ENCODE measurements around the gene MATCAP1. TPM values are rescaled to one million over a fixed set of nuclear protein-coding genes. Genes with fewer than 3 reads are reported as not detected.
A peak's percentile ranks its signal among the peaks of the same experiment; 100 is the strongest.

MATCAP1 gene
- total RNA-seq, 1 experiment from 2014 or later: 16.2 TPM

DNA sequence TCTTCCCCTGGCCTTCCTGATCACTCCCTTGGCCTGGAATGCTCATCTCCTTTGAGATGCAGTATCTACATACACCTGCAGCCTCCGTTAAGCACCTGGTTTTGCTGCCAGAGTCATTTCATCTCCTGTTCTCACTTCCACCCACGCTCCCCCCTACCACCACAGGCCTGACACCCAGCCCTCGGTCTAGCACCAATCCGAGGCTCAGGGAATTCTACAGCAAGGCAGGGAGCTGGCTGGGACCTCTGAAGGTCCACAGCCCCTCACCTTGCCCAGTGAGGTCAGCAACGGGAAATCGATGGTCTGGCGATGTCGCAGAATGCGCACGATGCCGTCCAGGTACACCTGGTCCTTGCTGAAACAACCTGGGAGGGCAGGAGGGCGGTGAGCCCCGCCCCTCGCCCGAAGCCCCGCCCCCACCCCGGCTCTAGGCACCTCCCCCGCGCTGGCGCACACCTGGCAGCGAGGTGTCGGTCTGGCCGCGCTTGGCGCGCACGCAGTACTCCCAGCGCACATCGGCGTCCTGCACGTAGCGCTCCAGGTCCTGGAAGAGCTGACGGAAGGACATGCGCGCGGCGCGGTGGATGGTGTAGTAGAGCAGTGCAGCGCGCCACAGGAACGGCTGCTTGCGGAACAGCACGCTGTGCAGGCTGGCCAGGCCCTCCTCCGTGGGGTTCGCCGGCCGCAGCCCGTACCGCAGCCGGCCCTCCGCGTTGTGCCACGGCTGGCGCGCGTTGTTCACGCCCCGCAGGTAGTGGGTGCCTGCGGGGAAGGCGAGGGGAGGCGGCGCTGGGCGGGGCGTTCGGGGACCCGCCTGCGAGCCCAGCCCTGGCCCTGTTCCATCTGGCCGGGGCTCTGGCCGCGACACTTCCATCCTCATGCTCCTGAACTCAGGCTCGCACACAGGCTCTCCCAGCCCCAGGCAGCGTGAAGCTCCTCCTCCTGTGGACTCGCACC is 5.7 kb downstream of the MATCAP1 start:
- DNase-seq: peak; percentile 100
- peaks cover 49% of the 10 kb centered on the region for H3K27me3 ChIP-seq (ENCODE audit: control insufficient read depth, insufficient read depth, low read length)
- H3K36me3 ChIP-seq (replicated peaks; ENCODE audit: control insufficient read depth, insufficient read depth, low read length): no peaks in the 10 kb centered on the region
- peak overlapping the region; percentile 59 for H3K4me3 ChIP-seq (ENCODE audit: insufficient read depth, low read depth, low read length)

DNA sequence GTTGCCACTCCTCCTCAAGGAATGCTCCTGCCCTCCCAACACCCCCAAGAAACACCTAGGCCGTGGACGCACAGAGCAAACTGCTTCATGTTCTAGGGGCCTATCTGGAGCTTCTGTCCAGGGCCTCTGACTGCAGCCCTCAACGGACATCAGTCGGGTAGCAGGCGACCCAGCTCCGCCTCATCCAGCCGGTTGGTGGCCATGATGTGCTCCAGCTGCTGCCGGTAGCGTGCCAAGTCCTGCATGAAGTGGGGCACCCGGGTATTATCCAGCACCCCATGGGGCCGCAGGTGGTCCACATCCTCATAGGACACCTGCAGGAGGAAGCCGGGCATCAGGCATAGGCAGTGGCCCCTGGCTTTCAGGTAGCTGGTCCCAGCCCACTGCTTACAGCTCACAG is 7.1 kb downstream of the MATCAP1 start:
- H3K27me3 ChIP-seq (ENCODE audit: control insufficient read depth, insufficient read depth, low read length): peaks cover 60% of the 10 kb centered on the region
- DNase-seq: no peak
- no peaks in the 10 kb centered on the region for H3K36me3 ChIP-seq (replicated peaks; ENCODE audit: control insufficient read depth, insufficient read depth, low read length)
- no peak overlapping the region for H3K4me3 ChIP-seq (ENCODE audit: insufficient read depth, low read depth, low read length)

DNA sequence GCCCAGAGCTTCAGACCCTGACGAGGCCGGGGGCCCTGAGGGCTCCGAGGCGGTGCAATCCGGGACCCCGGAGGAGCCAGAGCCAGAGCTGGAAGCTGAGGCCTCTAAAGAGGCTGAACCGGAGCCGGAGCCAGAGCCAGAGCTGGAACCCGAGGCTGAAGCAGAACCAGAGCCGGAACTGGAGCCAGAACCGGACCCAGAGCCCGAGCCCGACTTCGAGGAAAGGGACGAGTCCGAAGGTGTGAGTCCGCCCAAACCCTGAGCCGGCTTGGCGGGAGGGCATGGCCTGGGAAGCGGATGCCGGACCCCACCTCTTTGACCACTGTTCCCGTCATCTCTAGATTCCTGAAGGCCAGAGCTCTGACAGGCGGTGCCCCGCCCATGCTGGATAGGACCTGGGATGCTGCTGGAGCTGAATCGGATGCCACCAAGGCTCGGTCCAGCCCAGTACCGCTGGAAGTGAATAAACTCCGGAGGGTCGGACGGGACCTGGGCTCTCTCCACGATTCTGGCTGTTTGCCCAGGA is 9.0 kb downstream of the MATCAP1 start:
- Histone ChIP-seq H3K36me3 (replicated peaks; ENCODE audit: control insufficient read depth, insufficient read depth, low read length) (no peaks in the 10 kb centered on the region), H3K4me3 (ENCODE audit: insufficient read depth, low read depth, low read length) (peak overlapping the region; percentile 44), H3K27me3 (ENCODE audit: control insufficient read depth, insufficient read depth, low read length) (peaks cover 71% of the 10 kb centered on the region)
- DNase-seq: peak; percentile 68

DNA sequence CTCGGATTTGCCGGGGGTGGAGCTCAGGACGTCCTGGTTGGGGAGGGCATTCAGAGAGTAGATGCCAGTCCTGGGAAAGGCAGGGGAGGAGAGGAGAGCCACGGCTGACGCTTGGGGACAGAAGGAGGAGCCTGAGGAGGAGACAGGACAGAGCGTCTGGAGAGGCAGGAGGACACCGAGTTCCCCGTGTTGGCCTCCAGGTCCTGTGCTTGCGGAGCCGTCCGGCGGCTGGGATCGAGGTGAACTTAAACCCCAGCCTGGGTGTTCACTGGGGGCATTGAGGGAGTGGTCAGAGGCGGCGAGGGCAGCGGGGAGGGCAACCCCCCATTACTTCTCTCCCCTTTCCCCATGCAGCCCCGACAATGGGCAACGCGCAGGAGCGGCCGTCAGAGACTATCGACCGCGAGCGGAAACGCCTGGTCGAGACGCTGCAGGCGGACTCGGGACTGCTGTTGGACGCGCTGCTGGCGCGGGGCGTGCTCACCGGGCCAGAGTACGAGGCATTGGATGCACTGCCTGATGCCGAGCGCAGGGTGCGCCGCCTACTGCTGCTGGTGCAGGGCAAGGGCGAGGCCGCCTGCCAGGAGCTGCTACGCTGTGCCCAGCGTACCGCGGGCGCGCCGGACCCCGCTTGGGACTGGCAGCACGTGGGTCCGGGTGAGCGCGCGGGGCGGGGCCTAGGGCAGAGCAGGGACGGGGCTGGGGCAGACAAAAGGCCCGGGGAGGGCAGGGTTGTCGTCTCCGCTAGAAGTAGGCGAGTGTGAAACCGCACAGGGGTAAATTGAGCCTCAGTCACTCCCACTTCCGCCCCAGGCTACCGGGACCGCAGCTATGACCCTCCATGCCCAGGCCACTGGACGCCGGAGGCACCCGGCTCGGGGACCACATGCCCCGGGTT is 9.7 kb downstream of the MATCAP1 start:
- H3K27me3 ChIP-seq (ENCODE audit: control insufficient read depth, insufficient read depth, low read length): peaks cover 77% of the 10 kb centered on the region
- H3K4me3 ChIP-seq (ENCODE audit: insufficient read depth, low read depth, low read length): peak overlapping the region; percentile 44
- no peaks in the 10 kb centered on the region for H3K36me3 ChIP-seq (replicated peaks; ENCODE audit: control insufficient read depth, insufficient read depth, low read length)
- DNase-seq: peak; percentile 92

DNA sequence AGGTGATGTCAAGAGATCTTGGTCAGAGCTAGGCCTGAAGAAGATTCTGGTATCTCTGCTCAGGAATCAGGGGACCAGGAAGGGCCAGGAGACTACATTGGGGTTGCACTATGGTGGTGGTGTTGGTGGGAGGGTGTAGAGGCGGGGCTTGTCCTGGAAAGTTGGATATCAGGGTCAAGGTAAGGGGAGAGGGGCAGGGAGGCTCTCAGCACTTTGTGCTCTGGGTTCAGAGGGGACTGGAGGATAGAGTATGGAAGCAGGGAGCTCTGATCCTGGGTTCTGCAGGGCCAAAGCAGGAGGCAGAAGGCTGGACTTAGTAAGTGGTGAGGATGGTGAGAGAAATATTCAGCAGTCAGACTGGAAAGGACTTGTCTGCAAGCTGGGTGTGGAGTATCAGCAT is 10.4 kb downstream of the MATCAP1 start:
- Histone ChIP-seq H3K27me3 (ENCODE audit: control insufficient read depth, insufficient read depth, low read length) (peaks cover 83% of the 10 kb centered on the region), H3K36me3 (replicated peaks; ENCODE audit: control insufficient read depth, insufficient read depth, low read length) (no peaks in the 10 kb centered on the region), H3K4me3 (ENCODE audit: insufficient read depth, low read depth, low read length) (peak overlapping the region; percentile 44)
- no peak for DNase-seq

DNA sequence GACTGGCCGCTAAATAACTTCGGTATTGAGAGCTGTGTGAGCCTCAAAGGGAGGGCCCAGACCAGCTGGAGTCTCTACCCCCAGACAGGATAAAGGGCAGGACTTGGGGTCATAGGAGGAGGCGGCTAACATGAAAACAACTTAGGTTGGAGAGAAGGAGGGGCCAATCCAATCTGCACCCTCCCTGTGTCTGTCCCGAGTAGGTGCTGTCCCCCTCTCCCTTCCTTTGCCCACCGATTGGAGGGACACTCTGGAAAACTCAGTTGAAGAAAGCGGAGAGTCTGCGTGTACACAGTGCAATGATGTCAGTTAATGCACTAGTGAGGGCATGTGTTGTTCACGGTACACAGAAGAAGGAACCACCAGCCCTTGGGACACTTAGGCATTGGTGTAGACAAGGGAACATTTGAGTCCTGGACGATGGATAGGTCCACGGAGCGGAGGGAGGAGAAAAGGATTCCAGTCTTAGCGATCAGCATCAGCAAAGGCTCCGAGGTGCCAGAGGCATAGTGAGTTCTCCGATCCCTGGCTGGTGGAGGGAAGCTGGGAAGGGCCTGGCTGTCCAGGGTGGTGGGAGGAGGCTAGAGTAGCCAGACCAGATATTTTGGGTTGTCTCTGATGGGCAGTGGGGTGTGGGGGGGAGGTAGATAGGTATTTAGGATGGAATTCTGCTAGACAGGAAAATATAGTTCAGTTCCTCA is 12.7 kb downstream of the MATCAP1 start:
- peaks cover 87% of the 10 kb centered on the region for H3K27me3 ChIP-seq (ENCODE audit: control insufficient read depth, insufficient read depth, low read length)
- no peak for DNase-seq

DNA sequence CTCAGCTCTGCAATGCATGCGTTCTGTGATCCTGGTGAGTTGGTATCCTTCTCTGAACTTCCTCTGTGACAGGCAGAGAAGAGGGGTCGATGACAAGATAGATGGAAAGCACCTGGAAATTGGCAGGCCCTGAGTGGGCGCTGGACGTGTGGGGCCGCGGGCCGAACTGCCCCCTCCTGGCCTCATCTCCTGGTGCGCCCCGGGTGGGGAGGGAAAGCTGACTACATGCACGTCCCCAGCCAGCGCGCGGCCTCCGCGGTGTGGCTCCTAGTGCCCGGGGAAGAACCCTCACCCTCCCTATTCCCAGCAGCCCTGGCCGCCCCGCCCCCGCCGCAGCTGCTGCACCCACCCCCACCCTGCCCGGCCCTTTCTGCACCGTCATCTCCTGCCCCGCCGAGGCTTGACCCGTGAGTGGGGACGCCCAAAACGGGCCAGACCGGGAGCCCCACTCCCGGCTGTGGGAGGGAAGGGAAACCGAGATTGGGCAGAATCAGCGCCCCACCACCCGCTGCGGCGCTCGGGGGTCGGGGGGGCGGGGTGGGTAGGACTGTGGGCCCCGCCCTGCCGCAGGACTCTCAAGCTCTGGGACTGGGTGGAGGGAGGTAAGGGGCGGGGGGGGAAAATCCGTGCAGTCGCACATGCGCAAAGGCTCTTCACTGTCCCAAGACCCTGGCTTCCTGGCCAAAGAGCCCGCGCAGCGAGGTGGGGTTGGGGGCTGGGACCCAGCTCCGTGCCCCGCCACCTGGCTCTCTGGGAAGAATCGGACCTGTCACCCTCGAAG is 13.4 kb downstream of the MATCAP1 start, which contains the start of gene NOL3:
Gene NOL3, plus strand, starts transcription at position 371 of the 781 bp plus-strand sequence.
- peak within 1 kb of the TSS; percentile 44 for H3K4me3 ChIP-seq (ENCODE audit: insufficient read depth, low read depth, low read length)
- peaks cover 89% of the 10 kb centered on the region for H3K27me3 ChIP-seq (ENCODE audit: control insufficient read depth, insufficient read depth, low read length)
- peak; percentile 96 for DNase-seq
- H3K36me3 ChIP-seq (replicated peaks; ENCODE audit: control insufficient read depth, insufficient read depth, low read length): no peaks in the 10 kb centered on the region

More for the DNA sequence above, 12.7 kb downstream of the MATCAP1 start:
- Histone ChIP-seq H3K36me3 (replicated peaks; ENCODE audit: control insufficient read depth, insufficient read depth, low read length) (no peaks in the 10 kb centered on the region), H3K4me3 (ENCODE audit: insufficient read depth, low read depth, low read length) (peak overlapping the region; percentile 44)

DNA sequence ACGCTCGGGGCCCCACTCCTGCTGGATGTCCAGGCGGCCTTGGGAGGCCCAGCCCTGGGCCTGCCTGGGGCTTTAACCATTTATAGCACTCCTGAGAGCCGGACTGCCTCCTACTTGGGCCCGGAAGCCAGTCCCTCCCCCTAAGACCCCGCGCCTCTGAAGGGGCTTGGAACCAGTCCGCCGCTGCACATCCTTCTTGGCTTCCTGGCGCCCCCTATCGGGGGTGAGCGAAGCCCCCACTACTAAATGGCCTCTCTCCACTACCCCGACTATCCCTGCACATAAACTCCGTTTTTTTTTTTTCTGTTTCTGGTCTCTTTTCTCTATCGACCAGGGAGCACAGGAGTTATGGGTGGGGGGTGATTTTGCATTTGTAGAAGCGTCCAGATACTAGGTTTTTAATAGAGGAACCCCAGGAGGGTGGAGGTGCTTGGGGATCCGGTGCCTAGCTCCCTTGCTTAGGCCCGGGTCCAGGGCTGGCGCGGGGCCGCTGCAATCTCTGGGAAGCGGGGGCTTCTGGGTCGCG is 14.1 kb downstream of the MATCAP1 start:
- peak; percentile 92 for DNase-seq
- peaks cover 89% of the 10 kb centered on the region for H3K27me3 ChIP-seq (ENCODE audit: control insufficient read depth, insufficient read depth, low read length)

DNA sequence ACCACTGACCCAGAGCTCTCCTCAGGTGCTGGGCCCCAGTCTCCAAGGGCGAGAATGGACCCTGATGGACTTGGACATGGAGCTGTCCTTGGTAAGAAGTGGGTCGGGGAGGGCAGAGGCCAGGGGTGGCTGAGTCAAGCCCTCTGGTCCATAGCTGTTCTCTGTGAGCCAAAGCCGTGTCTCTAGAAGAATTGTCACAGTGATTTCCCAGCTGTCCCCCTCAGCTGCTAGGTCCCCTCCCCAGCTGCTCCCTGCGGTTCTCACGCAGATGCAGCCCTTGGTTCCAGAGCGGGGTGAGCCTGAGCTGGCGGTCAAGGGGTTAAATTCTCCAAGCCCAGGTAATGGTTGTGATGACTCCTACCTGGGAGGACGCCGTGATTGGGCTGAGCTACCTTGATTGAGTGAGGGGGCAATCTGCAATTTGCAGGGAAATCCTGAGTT is 14.7 kb downstream of the MATCAP1 start:
- H3K36me3 ChIP-seq (replicated peaks; ENCODE audit: control insufficient read depth, insufficient read depth, low read length): no peaks in the 10 kb centered on the region
- no peak for DNase-seq
- H3K27me3 ChIP-seq (ENCODE audit: control insufficient read depth, insufficient read depth, low read length): peaks cover 89% of the 10 kb centered on the region
- H3K4me3 ChIP-seq (ENCODE audit: insufficient read depth, low read depth, low read length): peak overlapping the region; percentile 44; the same call in 1 of the 2 replicates

More for the DNA sequence above, 14.1 kb downstream of the MATCAP1 start:
- Histone ChIP-seq H3K4me3 (ENCODE audit: insufficient read depth, low read depth, low read length) (peak overlapping the region; percentile 44), H3K36me3 (replicated peaks; ENCODE audit: control insufficient read depth, insufficient read depth, low read length) (no peaks in the 10 kb centered on the region)

DNA sequence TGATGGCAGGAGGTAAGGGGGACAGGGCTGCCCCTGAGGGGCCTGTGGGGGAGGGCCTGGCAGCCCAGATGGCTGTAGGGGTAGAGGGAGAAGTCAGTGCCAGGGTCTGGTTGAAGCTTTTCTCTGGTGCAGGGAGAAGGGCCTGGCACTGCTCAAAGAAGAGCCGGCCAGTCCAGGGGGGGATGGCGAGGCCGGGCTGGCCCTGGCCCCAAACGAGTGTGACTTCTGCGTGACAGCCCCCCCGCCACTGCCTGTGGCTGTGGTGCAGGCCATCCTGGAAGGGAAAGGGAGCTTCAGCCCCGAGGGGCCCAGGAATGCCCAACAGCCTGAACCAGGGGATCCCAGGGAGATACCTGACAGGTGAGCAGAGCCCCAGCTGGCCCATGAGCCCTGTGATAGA is 16.2 kb downstream of the MATCAP1 start:
- no peak overlapping the region for H3K4me3 ChIP-seq (ENCODE audit: insufficient read depth, low read depth, low read length)
- DNase-seq: no peak
- peaks cover 90% of the 10 kb centered on the region for H3K27me3 ChIP-seq (ENCODE audit: control insufficient read depth, insufficient read depth, low read length)
- H3K36me3 ChIP-seq (replicated peaks; ENCODE audit: control insufficient read depth, insufficient read depth, low read length): no peaks in the 10 kb centered on the region

DNA sequence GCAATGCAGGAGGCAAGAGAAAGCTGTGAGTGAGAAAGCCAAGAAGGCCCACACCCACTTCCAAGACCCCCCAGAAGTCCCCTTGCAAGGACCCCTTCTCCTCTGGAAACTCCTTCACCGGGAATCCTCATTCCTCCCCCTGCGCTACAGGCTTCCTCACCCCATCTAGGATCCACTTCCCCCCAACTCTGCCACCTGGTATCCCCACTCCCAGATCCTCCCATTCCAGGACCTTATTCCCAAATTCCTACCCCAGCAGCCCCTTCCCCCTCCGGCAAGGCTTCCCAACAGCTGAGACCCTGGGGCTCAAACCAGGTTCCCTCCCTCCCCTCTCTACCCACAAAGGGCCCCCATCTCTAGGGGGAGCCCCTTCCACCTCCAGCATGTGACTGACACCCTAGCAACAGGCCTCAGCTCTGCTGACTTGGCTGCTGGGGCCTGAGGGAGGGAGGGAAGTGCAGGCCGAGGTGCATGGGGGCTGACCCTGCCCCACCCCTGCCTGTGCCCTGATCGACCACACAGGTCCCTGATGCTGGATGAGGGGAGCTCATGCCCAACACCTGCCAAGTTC is 17.1 kb downstream of the MATCAP1 start:
- DNase-seq: no peak
- H3K36me3 ChIP-seq (replicated peaks; ENCODE audit: control insufficient read depth, insufficient read depth, low read length): no peaks in the 10 kb centered on the region

DNA sequence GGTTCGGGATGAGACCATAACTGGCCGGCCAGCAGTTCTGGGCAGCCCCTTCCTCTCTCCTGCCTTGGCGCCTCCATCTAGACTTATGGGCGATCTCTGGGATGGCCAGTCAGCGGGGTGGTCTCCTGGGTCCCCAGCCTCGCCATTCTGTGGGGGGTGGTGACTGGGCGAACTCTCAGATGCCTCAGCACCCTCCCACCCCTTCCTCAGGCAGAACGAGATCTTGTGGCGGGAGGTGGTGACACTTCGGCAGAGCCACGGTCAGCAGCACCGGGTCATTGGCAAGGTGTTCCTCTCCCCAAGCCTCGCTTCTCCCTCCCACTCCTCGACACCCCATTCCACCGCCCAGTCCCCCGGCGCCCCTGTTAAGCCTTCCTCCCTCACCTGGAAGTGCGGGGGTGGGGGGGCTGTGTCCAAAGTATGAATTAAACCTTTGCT is 17.6 kb downstream of the MATCAP1 start:
- no peaks in the 10 kb centered on the region for H3K36me3 ChIP-seq (replicated peaks; ENCODE audit: control insufficient read depth, insufficient read depth, low read length)
- no peak overlapping the region for H3K4me3 ChIP-seq (ENCODE audit: insufficient read depth, low read depth, low read length)
- H3K27me3 ChIP-seq (ENCODE audit: control insufficient read depth, insufficient read depth, low read length): peaks cover 91% of the 10 kb centered on the region
- DNase-seq: peak; percentile 63

More for the DNA sequence above, 17.1 kb downstream of the MATCAP1 start:
- peaks cover 91% of the 10 kb centered on the region for H3K27me3 ChIP-seq (ENCODE audit: control insufficient read depth, insufficient read depth, low read length)
- no peak overlapping the region for H3K4me3 ChIP-seq (ENCODE audit: insufficient read depth, low read depth, low read length)

Measured in H7 (cell line).